ENCODE results near the gene MYO1F.

The MYO1F gene

GRCh38 chr19:8503510-8503909 is 73.7 kb downstream of the MYO1F start:
- Histone ChIP-seq H3K4me2 (no peak overlapping the region), H3K9ac (no peak overlapping the region), H3K79me2 (ENCODE audit: insufficient read depth, low read depth) (no peaks in the 10 kb centered on the region), H3K4me1 (ENCODE audit: low read depth, poor library complexity, severe bottlenecking) (peaks cover 8% of the 10 kb centered on the region), H3K27me3 (ENCODE audit: insufficient read depth, low read depth) (no peaks in the 10 kb centered on the region; the same call in 1 of the 2 replicates), H3K36me3 (ENCODE audit: insufficient read depth) (no peaks in the 10 kb centered on the region), H2AFZ (ENCODE audit: low read depth) (no peak overlapping the region), H3K4me3 (IDR thresholded peaks at IDR 0.05; ENCODE audit: insufficient read depth, low read depth, low read length) (no peak overlapping the region), H4K20me1 (ENCODE audit: insufficient read depth) (no peaks in the 10 kb centered on the region), H3K27ac (no peak overlapping the region)
- TF ChIP-seq CTCF (conservative IDR thresholded peaks at IDR 0.05; ENCODE audit: low read depth, low read length) = no peak

- Histone ChIP-seq H3K4me1 (ENCODE audit: low read depth, poor library complexity, severe bottlenecking) (peaks cover 8% of the 10 kb centered on the region), H2AFZ (ENCODE audit: low read depth) (no peak overlapping the region)
These were observed 75.3 kb downstream of the MYO1F start for GRCh38 chr19:8501981-8502380.

GRCh38 chr19:8501516-8501915 is 75.7 kb downstream of the MYO1F start:
- H2AFZ ChIP-seq (ENCODE audit: low read depth) = no peak overlapping the region
- H3K4me2 ChIP-seq = no peak overlapping the region
- H3K79me2 ChIP-seq (ENCODE audit: insufficient read depth, low read depth) = no peaks in the 10 kb centered on the region
- no peak overlapping the region for H3K4me3 ChIP-seq (IDR thresholded peaks at IDR 0.05; ENCODE audit: insufficient read depth, low read depth, low read length)
- no peak overlapping the region for H3K27ac ChIP-seq
- no peak for TF ChIP-seq CTCF (conservative IDR thresholded peaks at IDR 0.05; ENCODE audit: low read depth, low read length)
- H3K36me3 ChIP-seq (ENCODE audit: insufficient read depth) = no peaks in the 10 kb centered on the region
- no peaks in the 10 kb centered on the region for H4K20me1 ChIP-seq (ENCODE audit: insufficient read depth)
- H3K27me3 ChIP-seq (ENCODE audit: insufficient read depth, low read depth) = no peaks in the 10 kb centered on the region; the same call in 1 of the 2 replicates
- H3K4me1 ChIP-seq (ENCODE audit: low read depth, poor library complexity, severe bottlenecking) = peaks cover 8% of the 10 kb centered on the region
- H3K9ac ChIP-seq = no peak overlapping the region

More at GRCh38 chr19:8501981-8502380, 75.3 kb downstream of the MYO1F start:
- Histone ChIP-seq H3K27me3 (ENCODE audit: insufficient read depth, low read depth) (no peaks in the 10 kb centered on the region; the same call in 1 of the 2 replicates), H3K36me3 (ENCODE audit: insufficient read depth) (no peaks in the 10 kb centered on the region), H3K4me3 (IDR thresholded peaks at IDR 0.05; ENCODE audit: insufficient read depth, low read depth, low read length) (no peak overlapping the region), H3K9ac (no peak overlapping the region), H4K20me1 (ENCODE audit: insufficient read depth) (no peaks in the 10 kb centered on the region), H3K27ac (no peak overlapping the region), H3K79me2 (ENCODE audit: insufficient read depth, low read depth) (no peaks in the 10 kb centered on the region), H3K4me2 (no peak overlapping the region)
- TF ChIP-seq CTCF (conservative IDR thresholded peaks at IDR 0.05; ENCODE audit: low read depth, low read length) = no peak

GRCh38 chr19:8500158-8500557 is 77.1 kb downstream of the MYO1F start:
- no peaks in the 10 kb centered on the region for H4K20me1 ChIP-seq (ENCODE audit: insufficient read depth)
- no peak overlapping the region for H3K9ac ChIP-seq
- peaks cover 8% of the 10 kb centered on the region for H3K4me1 ChIP-seq (ENCODE audit: low read depth, poor library complexity, severe bottlenecking)
- TF ChIP-seq CTCF (conservative IDR thresholded peaks at IDR 0.05; ENCODE audit: low read depth, low read length) = no peak
- H3K27me3 ChIP-seq (ENCODE audit: insufficient read depth, low read depth) = no peaks in the 10 kb centered on the region; the same call in 1 of the 2 replicates
- H2AFZ ChIP-seq (ENCODE audit: low read depth) = no peak overlapping the region
- H3K27ac ChIP-seq = no peak overlapping the region
- no peak overlapping the region for H3K4me3 ChIP-seq (IDR thresholded peaks at IDR 0.05; ENCODE audit: insufficient read depth, low read depth, low read length)
- no peaks in the 10 kb centered on the region for H3K36me3 ChIP-seq (ENCODE audit: insufficient read depth)
- no peaks in the 10 kb centered on the region for H3K79me2 ChIP-seq (ENCODE audit: insufficient read depth, low read depth)
- H3K4me2 ChIP-seq = no peak overlapping the region
